ENCODE measurements around the gene TPCN2.

DNA sequence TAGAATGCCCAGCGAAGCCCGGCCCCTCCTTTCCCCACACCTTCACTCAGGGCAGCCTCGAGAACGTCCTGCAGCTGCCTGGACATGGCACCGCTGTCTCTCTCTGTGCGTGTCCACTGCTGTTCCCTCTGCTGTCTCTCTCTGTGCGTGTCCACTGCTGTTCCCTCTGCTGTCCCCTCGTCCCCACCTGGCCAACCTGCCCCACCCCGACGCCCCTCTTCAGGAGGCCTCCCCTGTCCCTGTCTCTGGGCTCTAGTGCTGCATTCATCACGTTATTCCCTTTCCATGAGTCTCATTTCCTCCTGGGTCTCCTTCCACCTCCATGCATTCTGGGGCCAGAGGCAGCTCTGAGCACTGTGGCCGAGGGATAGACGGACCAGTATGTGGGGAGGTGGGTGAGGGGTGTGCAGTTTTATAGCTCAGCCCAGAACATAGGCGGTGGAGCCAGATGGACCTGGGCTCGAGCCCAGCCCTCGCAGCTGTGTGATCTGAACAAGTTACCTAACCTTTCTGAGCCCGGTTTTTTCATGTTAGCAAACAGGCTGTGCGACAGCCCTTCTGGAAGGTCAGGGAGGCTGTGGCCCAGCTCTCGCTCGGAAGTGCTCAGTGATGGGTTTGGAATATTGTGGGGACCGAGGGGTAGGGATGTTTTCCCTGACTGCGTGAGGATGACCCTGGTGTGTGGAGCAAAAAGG is 65.1 kb downstream of the TPCN2 start:
- TF ChIP-seq, protein P1, sequence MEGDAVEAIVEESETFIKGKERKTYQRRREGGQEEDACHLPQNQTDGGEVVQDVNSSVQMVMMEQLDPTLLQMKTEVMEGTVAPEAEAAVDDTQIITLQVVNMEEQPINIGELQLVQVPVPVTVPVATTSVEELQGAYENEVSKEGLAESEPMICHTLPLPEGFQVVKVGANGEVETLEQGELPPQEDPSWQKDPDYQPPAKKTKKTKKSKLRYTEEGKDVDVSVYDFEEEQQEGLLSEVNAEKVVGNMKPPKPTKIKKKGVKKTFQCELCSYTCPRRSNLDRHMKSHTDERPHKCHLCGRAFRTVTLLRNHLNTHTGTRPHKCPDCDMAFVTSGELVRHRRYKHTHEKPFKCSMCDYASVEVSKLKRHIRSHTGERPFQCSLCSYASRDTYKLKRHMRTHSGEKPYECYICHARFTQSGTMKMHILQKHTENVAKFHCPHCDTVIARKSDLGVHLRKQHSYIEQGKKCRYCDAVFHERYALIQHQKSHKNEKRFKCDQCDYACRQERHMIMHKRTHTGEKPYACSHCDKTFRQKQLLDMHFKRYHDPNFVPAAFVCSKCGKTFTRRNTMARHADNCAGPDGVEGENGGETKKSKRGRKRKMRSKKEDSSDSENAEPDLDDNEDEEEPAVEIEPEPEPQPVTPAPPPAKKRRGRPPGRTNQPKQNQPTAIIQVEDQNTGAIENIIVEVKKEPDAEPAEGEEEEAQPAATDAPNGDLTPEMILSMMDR (IDR thresholded peaks at IDR 0.05; ENCODE audit: low read depth, low read length), result no peak
- no peak for TF ChIP-seq POLR2A (IDR thresholded peaks at IDR 0.05; ENCODE audit: extremely low read depth, insufficient read length)
- TF ChIP-seq, protein P2, sequence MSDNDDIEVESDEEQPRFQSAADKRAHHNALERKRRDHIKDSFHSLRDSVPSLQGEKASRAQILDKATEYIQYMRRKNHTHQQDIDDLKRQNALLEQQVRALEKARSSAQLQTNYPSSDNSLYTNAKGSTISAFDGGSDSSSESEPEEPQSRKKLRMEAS (IDR thresholded peaks at IDR 0.05; ENCODE audit: low read depth, low read length), result no peak
